Endothelial cell (in vitro differentiated cells): Measurements from ENCODE around the gene CST6. TPM values are rescaled to one million over a fixed set of nuclear protein-coding genes. Genes with fewer than 3 reads are reported as not detected.

Experiments
- DNase-seq: peaks from one replicate; pipeline ENCODE4 v3.0.0; 2021; ENCODE audit warnings: low spot score
- H3K27ac Mint-ChIP-seq: one replicate; pipeline ENCODE4 v1.8.0; 2021; ENCODE audit warnings: mixed read lengths, inconsistent platforms; ENCODE audit not compliant: unreplicated experiment
- H3K27me3 Mint-ChIP-seq: one replicate; pipeline ENCODE4 v1.8.0; 2021; ENCODE audit warnings: mild to moderate bottlenecking, moderate library complexity, mixed read lengths, inconsistent platforms; ENCODE audit not compliant: unreplicated experiment
- H3K36me3 Mint-ChIP-seq: one replicate; pipeline ENCODE4 v1.8.0; 2021; ENCODE audit warnings: mild to moderate bottlenecking, low read depth, mixed read lengths, inconsistent platforms; ENCODE audit not compliant: unreplicated experiment
- H3K4me1 Mint-ChIP-seq: one replicate; pipeline ENCODE4 v1.8.0; 2021; ENCODE audit warnings: mild to moderate bottlenecking, mixed read lengths, inconsistent platforms; ENCODE audit not compliant: unreplicated experiment
- H3K4me3 Mint-ChIP-seq: one replicate; pipeline ENCODE4 v1.8.0; 2021; ENCODE audit warnings: mild to moderate bottlenecking, mixed read lengths, inconsistent platforms; ENCODE audit not compliant: unreplicated experiment
- H3K9me3 Mint-ChIP-seq: one replicate; pipeline ENCODE4 v1.8.0; 2021; ENCODE audit warnings: mixed read lengths, inconsistent platforms; ENCODE audit not compliant: unreplicated experiment
- CTCF ChIP-seq: fragments of 200-600 bp; sonication (generic); IDR thresholded peaks from one replicate; pipeline ENCODE4 v1.5.0; 2021; ENCODE audit warnings: antibody characterized with exemption; ENCODE audit not compliant: unreplicated experiment
- total RNA-seq: library from RNA; stranded (reverse); fragmentation: NEBNext Ultra II Directional; extraction: Animal tissue kit (Norgen Biotek cat#: 25700); gene quantifications from one replicate; pipeline ENCODE4 v1.2.1, GENCODE V29; 2021; ENCODE audit not compliant: unreplicated experiment

Gene CST6
- total RNA-seq, 1 donor from 2014 or later, result not detected

DNA sequence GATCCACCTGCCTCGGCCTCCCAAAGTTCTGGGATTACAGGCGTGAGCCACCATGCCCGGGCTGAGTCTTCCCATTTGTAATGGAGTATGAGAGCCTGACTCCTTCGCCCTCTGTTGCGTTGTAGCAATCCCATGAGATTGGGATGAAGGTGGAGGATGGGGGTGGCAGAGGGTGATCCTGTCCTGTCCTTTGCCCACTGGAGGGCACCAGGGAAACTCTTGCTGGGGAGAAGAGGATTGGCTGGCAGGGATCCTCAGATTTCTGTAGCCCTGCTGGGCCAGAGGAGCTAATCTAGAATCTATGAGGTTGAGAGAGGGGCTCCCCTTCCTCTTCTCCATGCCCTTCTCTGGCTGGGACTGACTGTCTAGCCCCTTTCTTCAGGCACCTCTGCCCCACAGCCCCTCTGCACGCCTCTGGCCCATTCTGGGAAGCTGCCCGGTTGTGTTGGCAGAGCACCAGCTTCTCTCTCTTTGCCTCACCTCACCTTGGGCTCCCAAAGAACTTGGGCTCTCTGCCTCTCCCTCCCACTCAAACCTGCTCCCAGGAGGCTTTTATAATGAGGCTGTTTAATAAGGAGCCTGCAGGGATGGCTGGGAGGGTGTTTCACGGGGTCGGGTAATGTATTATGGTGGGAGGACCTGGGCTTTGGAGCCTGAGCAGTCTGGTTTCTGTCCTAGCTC, 24.0 kb downstream of the CST6 start:
- Mint-ChIP-seq H3K36me3 (no peaks in the 10 kb centered on the region), H3K9me3 (no peaks in the 10 kb centered on the region), H3K4me3 (no peak overlapping the region), H3K27ac (no peak overlapping the region), H3K27me3 (peaks cover 14% of the 10 kb centered on the region), H3K4me1 (no peaks in the 10 kb centered on the region)
- DNase-seq, result no peak
- TF ChIP-seq CTCF, result no peak

DNA sequence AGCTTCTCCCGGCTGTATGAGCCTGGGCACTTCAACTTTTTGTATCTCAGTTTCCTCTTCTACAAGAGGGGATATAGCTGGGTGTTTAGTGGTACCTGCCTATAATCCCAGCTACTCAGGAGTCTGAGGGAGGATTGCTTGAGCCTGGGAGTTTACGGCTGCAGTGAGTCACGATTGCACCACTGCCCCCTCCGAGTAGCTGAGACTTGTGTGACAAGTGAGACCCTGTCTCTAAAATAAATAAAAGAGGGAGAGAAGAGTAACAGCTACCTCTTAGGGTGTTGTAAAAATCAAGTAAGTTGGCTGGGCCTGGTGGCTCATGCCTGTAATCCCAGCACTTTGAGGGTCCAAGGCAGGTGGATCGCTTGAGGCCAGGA, 24.5 kb downstream of the CST6 start:
- H3K27ac Mint-ChIP-seq, result no peak overlapping the region
- no peaks in the 10 kb centered on the region for H3K4me1 Mint-ChIP-seq

GRCh38 chr11:66037327-66037726, 25.5 kb downstream of the CST6 start:
- no peak for DNase-seq
- TF ChIP-seq CTCF, result no peak
- Mint-ChIP-seq H3K27me3 (peaks cover 12% of the 10 kb centered on the region), H3K27ac (no peak overlapping the region), H3K36me3 (peaks cover 7% of the 10 kb centered on the region), H3K9me3 (no peaks in the 10 kb centered on the region), H3K4me3 (no peak overlapping the region), H3K4me1 (no peaks in the 10 kb centered on the region)

More for the DNA sequence above, 24.5 kb downstream of the CST6 start:
- TF ChIP-seq CTCF, result no peak
- no peak for DNase-seq
- H3K4me3 Mint-ChIP-seq, result no peak overlapping the region
- H3K9me3 Mint-ChIP-seq, result no peaks in the 10 kb centered on the region
- no peaks in the 10 kb centered on the region for H3K36me3 Mint-ChIP-seq
- peaks cover 11% of the 10 kb centered on the region for H3K27me3 Mint-ChIP-seq

DNA sequence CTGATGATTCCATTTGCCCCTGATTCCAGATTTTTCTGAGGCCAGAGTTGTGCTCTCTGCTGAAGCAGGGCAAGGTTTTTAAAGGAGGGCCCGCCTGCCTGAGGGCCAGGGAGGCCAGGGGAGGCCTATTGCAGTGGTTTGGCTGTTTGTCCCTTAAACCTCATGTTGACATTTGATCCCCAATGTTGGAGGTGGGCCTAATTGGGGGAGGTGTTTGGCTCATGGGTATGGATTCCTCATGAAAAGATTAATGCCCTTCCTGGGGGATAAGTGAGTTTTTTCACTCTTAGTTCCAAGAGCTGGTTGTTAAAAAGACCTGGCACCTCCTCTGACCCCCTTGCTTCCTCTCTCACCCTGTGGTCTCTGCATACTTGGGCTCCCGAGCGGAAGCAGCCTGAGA, 28.0 kb downstream of the CST6 start:
- no peak overlapping the region for H3K4me3 Mint-ChIP-seq
- H3K9me3 Mint-ChIP-seq, result no peaks in the 10 kb centered on the region
- peaks cover 15% of the 10 kb centered on the region for H3K27me3 Mint-ChIP-seq
- no peak overlapping the region for H3K27ac Mint-ChIP-seq
- DNase-seq, result no peak
- TF ChIP-seq CTCF, result no peak
- H3K4me1 Mint-ChIP-seq, result no peaks in the 10 kb centered on the region
- peaks cover 7% of the 10 kb centered on the region for H3K36me3 Mint-ChIP-seq

GRCh38 chr11:66042227-66042995, 30.6 kb downstream of the CST6 start:
- Mint-ChIP-seq H3K27ac (no peak overlapping the region), H3K4me3 (no peak overlapping the region), H3K27me3 (peaks cover 14% of the 10 kb centered on the region), H3K36me3 (peaks cover 7% of the 10 kb centered on the region), H3K9me3 (no peaks in the 10 kb centered on the region), H3K4me1 (no peaks in the 10 kb centered on the region)
- no peak for TF ChIP-seq CTCF
- DNase-seq, result no peak
